ENCODE data around the gene AACS.

- TF ChIP-seq CTCF (IDR thresholded peaks at IDR 0.05) (no peak), POLR2A (IDR thresholded peaks at IDR 0.05) (no peak)
These were observed 78.3 kb downstream of the AACS start for GRCh38 chr12:125143491-125143890.
